Measurements from ENCODE around the gene SLC27A1. TPM values are rescaled to one million over a fixed set of nuclear protein-coding genes. Genes with fewer than 3 reads are reported as not detected.
"Not testable (repeated sequence)": the region's sequence is repeated elsewhere in the genome, so short reads cannot be mapped to it uniquely, and the experiment has no call there.

SLC27A1 gene
- total RNA-seq, 1 donor from 2014 or later = 9.1 TPM

GRCh38 chr19:17500447-17501198, 30.3 kb downstream of the SLC27A1 start:
- H3K27me3 ChIP-seq (ENCODE audit: control insufficient read depth, insufficient read depth, low read length) = peaks cover 2% of the 10 kb centered on the region
- H3K36me3 ChIP-seq (ENCODE audit: control insufficient read depth, insufficient read depth, low read length) = no peaks in the 10 kb centered on the region
- H3K4me3 ChIP-seq (ENCODE audit: low read depth, low read length) = no peak overlapping the region
- no peak for DNase-seq (ENCODE audit: low read depth)
- TF ChIP-seq, protein P1, sequence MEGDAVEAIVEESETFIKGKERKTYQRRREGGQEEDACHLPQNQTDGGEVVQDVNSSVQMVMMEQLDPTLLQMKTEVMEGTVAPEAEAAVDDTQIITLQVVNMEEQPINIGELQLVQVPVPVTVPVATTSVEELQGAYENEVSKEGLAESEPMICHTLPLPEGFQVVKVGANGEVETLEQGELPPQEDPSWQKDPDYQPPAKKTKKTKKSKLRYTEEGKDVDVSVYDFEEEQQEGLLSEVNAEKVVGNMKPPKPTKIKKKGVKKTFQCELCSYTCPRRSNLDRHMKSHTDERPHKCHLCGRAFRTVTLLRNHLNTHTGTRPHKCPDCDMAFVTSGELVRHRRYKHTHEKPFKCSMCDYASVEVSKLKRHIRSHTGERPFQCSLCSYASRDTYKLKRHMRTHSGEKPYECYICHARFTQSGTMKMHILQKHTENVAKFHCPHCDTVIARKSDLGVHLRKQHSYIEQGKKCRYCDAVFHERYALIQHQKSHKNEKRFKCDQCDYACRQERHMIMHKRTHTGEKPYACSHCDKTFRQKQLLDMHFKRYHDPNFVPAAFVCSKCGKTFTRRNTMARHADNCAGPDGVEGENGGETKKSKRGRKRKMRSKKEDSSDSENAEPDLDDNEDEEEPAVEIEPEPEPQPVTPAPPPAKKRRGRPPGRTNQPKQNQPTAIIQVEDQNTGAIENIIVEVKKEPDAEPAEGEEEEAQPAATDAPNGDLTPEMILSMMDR (IDR thresholded peaks at IDR 0.05; ENCODE audit: insufficient read depth, low read length, poor library complexity, severe bottlenecking) = no peak

GRCh38 chr19:17503240-17503639, 32.9 kb downstream of the SLC27A1 start:
- no peak for DNase-seq (ENCODE audit: low read depth)
- TF ChIP-seq, protein P1 (IDR thresholded peaks at IDR 0.05; ENCODE audit: insufficient read depth, low read length, poor library complexity, severe bottlenecking) = no peak
- Histone ChIP-seq H3K36me3 (ENCODE audit: control insufficient read depth, insufficient read depth, low read length) (no peaks in the 10 kb centered on the region), H3K4me3 (ENCODE audit: low read depth, low read length) (no peak overlapping the region), H3K27me3 (ENCODE audit: control insufficient read depth, insufficient read depth, low read length) (no peaks in the 10 kb centered on the region)

GRCh38 chr19:17504030-17504429, 33.7 kb downstream of the SLC27A1 start:
- DNase-seq (ENCODE audit: low read depth) = no peak
- Histone ChIP-seq H3K36me3 (ENCODE audit: control insufficient read depth, insufficient read depth, low read length) (peaks cover 1% of the 10 kb centered on the region), H3K27me3 (ENCODE audit: control insufficient read depth, insufficient read depth, low read length) (no peaks in the 10 kb centered on the region), H3K4me3 (ENCODE audit: low read depth, low read length) (no peak overlapping the region)
- TF ChIP-seq, protein P1 (IDR thresholded peaks at IDR 0.05; ENCODE audit: insufficient read depth, low read length, poor library complexity, severe bottlenecking) = no peak

DNA sequence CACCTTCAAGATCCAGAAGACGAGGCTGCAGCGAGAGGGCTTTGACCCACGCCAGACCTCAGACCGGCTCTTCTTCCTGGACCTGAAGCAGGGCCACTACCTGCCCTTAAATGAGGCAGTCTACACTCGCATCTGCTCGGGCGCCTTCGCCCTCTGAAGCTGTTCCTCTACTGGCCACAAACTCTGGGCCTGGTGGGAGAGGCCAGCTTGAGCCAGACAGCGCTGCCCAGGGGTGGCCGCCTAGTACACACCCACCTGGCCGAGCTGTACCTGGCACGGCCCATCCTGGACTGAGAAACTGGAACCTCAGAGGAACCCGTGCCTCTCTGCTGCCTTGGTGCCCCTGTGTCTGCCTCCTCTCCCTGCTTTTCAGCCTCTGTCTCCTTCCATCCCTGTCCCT, 34.1 kb downstream of the SLC27A1 start:
- DNase-seq (ENCODE audit: low read depth) = no peak
- H3K36me3 ChIP-seq (ENCODE audit: control insufficient read depth, insufficient read depth, low read length) = peaks cover 1% of the 10 kb centered on the region
- H3K4me3 ChIP-seq (ENCODE audit: low read depth, low read length) = no peak overlapping the region
- H3K27me3 ChIP-seq (ENCODE audit: control insufficient read depth, insufficient read depth, low read length) = no peaks in the 10 kb centered on the region
- TF ChIP-seq, protein P1 (IDR thresholded peaks at IDR 0.05; ENCODE audit: insufficient read depth, low read length, poor library complexity, severe bottlenecking) = no peak

GRCh38 chr19:17505223-17505622, 34.9 kb downstream of the SLC27A1 start:
- TF ChIP-seq, protein P1 (IDR thresholded peaks at IDR 0.05; ENCODE audit: insufficient read depth, low read length, poor library complexity, severe bottlenecking) = no peak
- DNase-seq (ENCODE audit: low read depth) = no peak
- Histone ChIP-seq H3K27me3 (ENCODE audit: control insufficient read depth, insufficient read depth, low read length) (no peaks in the 10 kb centered on the region), H3K36me3 (ENCODE audit: control insufficient read depth, insufficient read depth, low read length) (peaks cover 1% of the 10 kb centered on the region), H3K4me3 (ENCODE audit: low read depth, low read length) (no peak overlapping the region)

DNA sequence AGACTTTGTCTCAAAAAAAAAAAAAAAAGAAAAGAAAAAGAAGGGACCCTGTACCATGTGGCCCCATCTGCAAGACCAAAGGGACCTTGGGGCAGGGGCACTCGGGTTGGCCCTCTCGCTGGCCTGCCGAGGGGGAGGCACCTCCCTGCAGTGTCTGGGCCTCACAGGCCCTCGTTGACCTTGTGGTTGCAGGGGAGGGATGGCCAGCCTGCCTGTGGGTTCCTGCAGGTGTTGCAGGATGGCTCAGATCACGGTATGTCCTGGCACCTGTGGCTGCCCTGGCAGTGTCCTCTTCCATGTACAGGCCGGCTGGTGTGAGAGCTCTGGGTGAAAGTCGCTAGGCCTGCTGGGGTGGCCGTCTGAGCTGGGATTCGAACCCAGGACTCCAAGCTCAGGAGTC, 36.4 kb downstream of the SLC27A1 start:
- no peak for DNase-seq (ENCODE audit: low read depth)
- H3K4me3 ChIP-seq (ENCODE audit: low read depth, low read length) = no peak overlapping the region
- peaks cover 1% of the 10 kb centered on the region for H3K36me3 ChIP-seq (ENCODE audit: control insufficient read depth, insufficient read depth, low read length)
- no peaks in the 10 kb centered on the region for H3K27me3 ChIP-seq (ENCODE audit: control insufficient read depth, insufficient read depth, low read length)
- TF ChIP-seq, protein P1 (IDR thresholded peaks at IDR 0.05; ENCODE audit: insufficient read depth, low read length, poor library complexity, severe bottlenecking) = no peak

DNA sequence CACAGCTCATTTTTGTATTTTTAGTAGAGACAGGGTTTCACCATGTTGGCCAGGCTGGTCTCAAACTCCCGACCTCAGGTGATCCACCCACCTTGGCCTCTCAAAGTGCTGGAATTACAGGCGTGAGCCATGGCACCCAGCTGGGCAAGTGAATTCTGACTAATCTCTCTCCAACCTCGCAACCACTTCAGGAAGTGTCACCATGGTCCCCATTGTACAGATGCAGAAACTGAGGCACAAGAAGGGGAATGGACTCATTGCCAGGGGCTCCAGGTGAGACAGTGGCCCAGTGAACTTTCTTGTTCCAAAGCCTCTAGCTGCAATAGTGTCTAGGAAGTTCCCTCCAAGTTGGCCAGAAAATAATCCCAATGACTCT, 38.2 kb downstream of the SLC27A1 start:
- not testable (repeated sequence) for H3K27me3 ChIP-seq (ENCODE audit: control insufficient read depth, insufficient read depth, low read length); DNase-seq (ENCODE audit: low read depth); H3K4me3 ChIP-seq (ENCODE audit: low read depth, low read length); H3K36me3 ChIP-seq (ENCODE audit: control insufficient read depth, insufficient read depth, low read length)

All from kidney epithelial cell (primary cell).